H9 (cell line): ENCODE measurements around the gene POLR2H. TPM values are rescaled to one million over a fixed set of nuclear protein-coding genes. Genes with fewer than 3 reads are reported as not detected.

Source experiments
- DNase-seq: peaks from one replicate; pipeline ENCODE4 v3.0.0-alpha.2; 2017
- H2AFZ ChIP-seq: one replicate; pipeline ENCODE4 v1.6.1; 2013; ENCODE audit warnings: mild to moderate bottlenecking, low read length, control low read depth, moderate library complexity
- H2AK5ac ChIP-seq: 2 replicates; pipeline ENCODE4 v1.6.1; 2013; ENCODE audit warnings: low read length, control low read depth, mixed read lengths; ENCODE audit not compliant: insufficient read length
- H2BK120ac ChIP-seq: one replicate; pipeline ENCODE4 v1.6.1; 2013; ENCODE audit warnings: low read depth, mild to moderate bottlenecking, low read length, control low read depth, inconsistent platforms; ENCODE audit not compliant: poor library complexity, severe bottlenecking
- H2BK12ac ChIP-seq: 2 replicates; pipeline ENCODE4 v1.6.1; 2013; ENCODE audit warnings: low read length, control low read depth, mixed read lengths, low read depth; ENCODE audit not compliant: insufficient read length
- H2BK15ac ChIP-seq: 2 replicates; pipeline ENCODE4 v1.6.1; 2013; ENCODE audit warnings: low read depth, low read length, control low read depth
- H2BK20ac ChIP-seq: one replicate; pipeline ENCODE4 v1.6.1; 2013; ENCODE audit warnings: low read depth, mild to moderate bottlenecking, low read length, control low read depth, inconsistent platforms; ENCODE audit not compliant: poor library complexity, severe bottlenecking
- H2BK5ac ChIP-seq: 2 replicates; pipeline ENCODE4 v1.6.1; 2013; ENCODE audit warnings: low read length, control low read depth, mixed read lengths; ENCODE audit not compliant: insufficient read length
- H3K14ac ChIP-seq: 2 replicates; pipeline ENCODE4 v1.6.1; 2013; ENCODE audit warnings: low read length, control low read depth; ENCODE audit not compliant: insufficient read depth
- H3K18ac ChIP-seq: 2 replicates; pipeline ENCODE4 v1.6.1; 2013; ENCODE audit warnings: low read depth, mild to moderate bottlenecking, mixed read lengths, low read length, control low read depth; ENCODE audit not compliant: insufficient read length
- H3K23ac ChIP-seq: 2 replicates; pipeline ENCODE4 v1.6.1; 2013; ENCODE audit warnings: low read length, control low read depth, mixed read lengths, low read depth; ENCODE audit not compliant: insufficient read length
- H3K23me2 ChIP-seq: 2 replicates; pipeline ENCODE4 v1.6.1; 2013; ENCODE audit warnings: low read depth, mild to moderate bottlenecking, mixed read lengths, low read length, control low read depth; ENCODE audit not compliant: insufficient read length, poor library complexity, severe bottlenecking
- H3K27ac ChIP-seq: 2 replicates; pipeline ENCODE4 v1.5.1; 2013; ENCODE audit warnings: low read length, control low read depth, mixed read lengths, low read depth; ENCODE audit not compliant: insufficient read length
- H3K27me3 ChIP-seq: 2 replicates; pipeline ENCODE4 v1.6.1; 2013; ENCODE audit warnings: low read length, control low read depth, inconsistent platforms; ENCODE audit not compliant: insufficient read depth
- H3K4ac ChIP-seq: 2 replicates; pipeline ENCODE4 v1.6.1; 2013; ENCODE audit warnings: low read depth, mild to moderate bottlenecking, control low read depth, inconsistent platforms, low read length, moderate library complexity
- H3K4me1 ChIP-seq: 2 replicates; pipeline ENCODE4 v1.6.1; 2013; ENCODE audit warnings: low read length, control low read depth, inconsistent platforms; ENCODE audit not compliant: insufficient read depth
- H3K4me2 ChIP-seq: 2 replicates; pipeline ENCODE4 v1.6.1; 2013; ENCODE audit warnings: low read length, control low read depth, mixed read lengths; ENCODE audit not compliant: insufficient read length, insufficient read depth
- H3K56ac ChIP-seq: 2 replicates; pipeline ENCODE4 v1.6.1; 2013; ENCODE audit warnings: low read depth, mild to moderate bottlenecking, mixed read lengths, low read length, control low read depth; ENCODE audit not compliant: insufficient read length
- H3K79me1 ChIP-seq: 2 replicates; pipeline ENCODE4 v1.6.1; 2013; ENCODE audit warnings: low read depth, mild to moderate bottlenecking, moderate library complexity, low read length, control low read depth, inconsistent platforms; ENCODE audit not compliant: insufficient read depth, poor library complexity, severe bottlenecking
- H3K79me2 ChIP-seq: 2 replicates; pipeline ENCODE4 v1.6.1; 2013; ENCODE audit warnings: low read length, control low read depth, inconsistent platforms; ENCODE audit not compliant: insufficient read depth
- H3K9ac ChIP-seq: 2 replicates; pipeline ENCODE4 v1.6.1; 2013; ENCODE audit warnings: low read length, control low read depth, mixed read lengths; ENCODE audit not compliant: insufficient read length; ENCODE audit errors: extremely low read depth
- H3K9me3 ChIP-seq: one replicate; pipeline ENCODE4 v1.6.1; 2013; ENCODE audit warnings: low read depth, low read length, inconsistent platforms; ENCODE audit not compliant: control insufficient read depth
- H3T11ph ChIP-seq: one replicate; pipeline ENCODE4 v1.6.1; 2013; ENCODE audit warnings: mild to moderate bottlenecking, low read length, control low read depth, inconsistent platforms
- H4K20me1 ChIP-seq: one replicate; pipeline ENCODE4 v1.6.1; 2013; ENCODE audit not compliant: control insufficient read depth, insufficient read length, insufficient read depth
- H4K5ac ChIP-seq: 2 replicates; pipeline ENCODE4 v1.6.1; 2013; ENCODE audit warnings: low read depth, mild to moderate bottlenecking, mixed read lengths, low read length, control low read depth; ENCODE audit not compliant: insufficient read length
- H4K8ac ChIP-seq: replicated peaks from 2 replicates; pipeline ENCODE4 v1.6.1; 2013; ENCODE audit warnings: low read length, control low read depth, mixed read lengths, low read depth; ENCODE audit not compliant: insufficient read length
- H4K91ac ChIP-seq: 2 replicates; pipeline ENCODE4 v1.6.1; 2013; ENCODE audit warnings: low read depth, mild to moderate bottlenecking, moderate library complexity, mixed read lengths, low read length, control low read depth; ENCODE audit not compliant: insufficient read length
- H3K27ac Mint-ChIP-seq, 3 experiments: 2 replicates in 2 of 3; 3 replicates in 1 of 3; pipeline ENCODE4 v1.8.0; 2020 to 2021; ENCODE audit warnings: mixed read lengths in 3 of 3, mild to moderate bottlenecking in 1 of 3, moderate library complexity in 1 of 3
- H3K27me3 Mint-ChIP-seq: 2 replicates; pipeline ENCODE4 v1.8.0; 2021; ENCODE audit warnings: low read depth, mild to moderate bottlenecking, moderate library complexity, mixed read lengths
- H3K36me3 Mint-ChIP-seq, 3 experiments: 2 replicates in 2 of 3; 3 replicates in 1 of 3; pipeline ENCODE4 v1.8.0; 2020 to 2021; ENCODE audit warnings: low read depth in 3 of 3, mixed read lengths in 3 of 3; ENCODE audit not compliant: insufficient read depth in 1 of 3
- H3K4me1 Mint-ChIP-seq, 2 experiments: 2 replicates each; pipeline ENCODE4 v1.8.0; 2020; ENCODE audit warnings: mixed read lengths in 2 of 2
- H3K4me3 Mint-ChIP-seq, 2 experiments: 2 replicates in 1 of 2; 3 replicates in 1 of 2; pipeline ENCODE4 v1.8.0; 2020 to 2021; ENCODE audit warnings: mild to moderate bottlenecking in 2 of 2, mixed read lengths in 2 of 2, moderate library complexity in 1 of 2
- H3K9me3 Mint-ChIP-seq, 2 experiments: 2 replicates in 1 of 2; 3 replicates in 1 of 2; pipeline ENCODE4 v1.8.0; 2020; ENCODE audit warnings: mild to moderate bottlenecking in 2 of 2, mixed read lengths in 2 of 2, moderate library complexity in 1 of 2
- WGBS: extraction: QIAGEN DNeasy Blood & Tissue Kit; methylation state at CpG from one replicate; pipeline ENCODE4 v1.1.7; 2013; ENCODE audit warnings: missing lambda C conversion rate, low lambda C conversion rate, mixed read lengths; ENCODE audit not compliant: insufficient read length; ENCODE audit errors: extremely low coverage; 5-methylcytosine and 5-hydroxymethylcytosine counted together
- total RNA-seq: library from RNA; stranded (reverse); gene quantifications from 2 replicates; pipeline ENCODE4 v1.2.1, GENCODE V29; 2021
- TF ChIP-seq, protein P1 (sequence below): fragments of 200-600 bp; sonication (generic); conservative IDR thresholded peaks from 3 replicates; pipeline ENCODE4 v1.8.0; 2021; ENCODE audit warnings: antibody characterized with exemption, mild to moderate bottlenecking

Gene POLR2H
- total RNA-seq, 1 experiment from 2014 or later = 115 TPM

DNA sequence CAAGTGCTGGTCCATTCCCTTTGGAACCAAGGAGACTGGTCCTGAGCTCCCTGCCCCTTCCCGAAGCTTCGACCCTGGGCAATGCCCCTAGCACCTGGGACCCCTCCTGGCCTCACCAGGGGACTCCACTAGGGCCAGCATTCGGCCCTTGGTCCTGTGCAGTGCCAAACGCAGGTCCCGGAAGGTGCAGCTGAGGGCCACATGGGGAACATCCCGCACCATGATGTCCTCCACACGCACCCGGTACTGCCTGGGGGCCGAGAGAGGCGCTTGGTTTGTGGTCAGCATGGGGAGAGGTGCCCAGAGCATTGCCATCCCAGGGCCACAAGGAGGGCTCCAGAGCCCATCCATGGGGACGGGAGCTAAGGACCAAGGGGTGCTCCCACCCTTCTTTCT lies 8.0 kb upstream of the POLR2H start:
- no peak overlapping the region for H3K18ac ChIP-seq
- no peak overlapping the region for H3K23ac ChIP-seq
- no peaks in the 10 kb centered on the region for H3K79me1 ChIP-seq
- no peak for DNase-seq
- Mint-ChIP-seq H3K4me3 (no peak overlapping the region), H3K27me3 (no peaks in the 10 kb centered on the region; the same call in 1 of the 2 replicates), H3K36me3 (peaks cover 22 to 57% (median 52%) of the 10 kb centered on the region in 3 experiments; a peak in 6 of 7 replicates), H3K27ac (no peak overlapping the region), H3K4me1 (peaks cover 7 to 16% of the 10 kb centered on the region in 2 experiments), H3K9me3 (no peaks in the 10 kb centered on the region; a peak in 1 of 5 replicates)
- no peak overlapping the region for H2BK120ac ChIP-seq
- no peaks in the 10 kb centered on the region for H3K4me1 ChIP-seq
- H3K79me2 ChIP-seq = no peaks in the 10 kb centered on the region
- no peak overlapping the region for H3K27ac ChIP-seq
- H3K9me3 ChIP-seq = no peaks in the 10 kb centered on the region
- H2AK5ac ChIP-seq = no peak overlapping the region
- H2BK5ac ChIP-seq = no peak overlapping the region
- no peak overlapping the region for H3K9ac ChIP-seq
- no peak overlapping the region for H2BK20ac ChIP-seq
- H3K14ac ChIP-seq = no peak overlapping the region
- no CpG with 5 or more reads among the region's 11 CpGs for WGBS
- no peak overlapping the region for H3K4ac ChIP-seq
- no peaks in the 10 kb centered on the region for H3K23me2 ChIP-seq
- no peak overlapping the region for H2BK12ac ChIP-seq
- no peak overlapping the region for H3K4me2 ChIP-seq
- H4K20me1 ChIP-seq = no peaks in the 10 kb centered on the region
- TF ChIP-seq, protein P1, sequence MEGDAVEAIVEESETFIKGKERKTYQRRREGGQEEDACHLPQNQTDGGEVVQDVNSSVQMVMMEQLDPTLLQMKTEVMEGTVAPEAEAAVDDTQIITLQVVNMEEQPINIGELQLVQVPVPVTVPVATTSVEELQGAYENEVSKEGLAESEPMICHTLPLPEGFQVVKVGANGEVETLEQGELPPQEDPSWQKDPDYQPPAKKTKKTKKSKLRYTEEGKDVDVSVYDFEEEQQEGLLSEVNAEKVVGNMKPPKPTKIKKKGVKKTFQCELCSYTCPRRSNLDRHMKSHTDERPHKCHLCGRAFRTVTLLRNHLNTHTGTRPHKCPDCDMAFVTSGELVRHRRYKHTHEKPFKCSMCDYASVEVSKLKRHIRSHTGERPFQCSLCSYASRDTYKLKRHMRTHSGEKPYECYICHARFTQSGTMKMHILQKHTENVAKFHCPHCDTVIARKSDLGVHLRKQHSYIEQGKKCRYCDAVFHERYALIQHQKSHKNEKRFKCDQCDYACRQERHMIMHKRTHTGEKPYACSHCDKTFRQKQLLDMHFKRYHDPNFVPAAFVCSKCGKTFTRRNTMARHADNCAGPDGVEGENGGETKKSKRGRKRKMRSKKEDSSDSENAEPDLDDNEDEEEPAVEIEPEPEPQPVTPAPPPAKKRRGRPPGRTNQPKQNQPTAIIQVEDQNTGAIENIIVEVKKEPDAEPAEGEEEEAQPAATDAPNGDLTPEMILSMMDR = no peak
- H2BK15ac ChIP-seq = no peak overlapping the region
- no peaks in the 10 kb centered on the region for H3K27me3 ChIP-seq
- no peak overlapping the region for H3T11ph ChIP-seq
- H3K56ac ChIP-seq = no peak overlapping the region
- no peak overlapping the region for H4K91ac ChIP-seq
- no peak overlapping the region for H4K8ac ChIP-seq
- no peak overlapping the region for H4K5ac ChIP-seq
- no peak overlapping the region for H2AFZ ChIP-seq
